GM18907 (cell line): ENCODE measurements around the gene CRY2.

ENCODE experiments used
- ATAC-seq: cut with Tn5 transposase; IDR thresholded peaks from one replicate; pipeline ENCODE4 v1.9.1; 2021; ENCODE audit warnings: mild to moderate bottlenecking, moderate library complexity; ENCODE audit not compliant: unreplicated experiment

Gene CRY2

DNA sequence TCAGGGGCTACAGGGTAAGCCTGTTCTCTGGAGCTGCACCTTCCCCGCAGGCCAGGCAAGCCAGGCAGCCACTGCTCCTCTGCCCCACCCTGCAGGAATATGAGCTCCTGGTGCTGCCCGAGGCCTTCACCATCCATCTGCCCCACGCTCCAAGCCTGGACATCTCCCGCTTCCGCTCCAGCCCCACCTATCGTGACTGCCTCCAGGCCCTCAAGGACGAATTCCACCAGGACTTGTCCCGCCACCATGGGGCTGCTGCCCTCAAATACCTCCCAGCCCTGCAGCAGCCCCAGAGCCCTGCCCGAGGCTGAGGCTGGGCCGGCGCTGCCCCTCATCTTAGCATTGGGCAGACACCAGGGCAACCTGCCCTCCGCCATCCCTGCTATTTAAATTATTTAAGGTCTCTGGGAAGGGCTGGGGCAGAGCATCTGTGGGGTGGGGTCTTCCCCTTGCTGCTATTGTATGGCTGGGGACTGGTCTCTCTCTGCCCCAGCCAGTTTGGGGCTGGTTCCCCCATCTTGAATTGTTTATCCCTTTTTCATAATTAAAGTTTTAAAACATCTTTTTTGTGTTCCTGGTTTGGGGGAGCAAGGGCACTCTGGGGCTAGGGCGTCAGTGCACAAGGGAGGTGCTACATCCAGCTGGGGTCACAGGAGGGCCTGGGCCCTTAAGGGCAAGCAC, 81.4 kb downstream of the CRY2 start:
- ATAC-seq: no peak

DNA sequence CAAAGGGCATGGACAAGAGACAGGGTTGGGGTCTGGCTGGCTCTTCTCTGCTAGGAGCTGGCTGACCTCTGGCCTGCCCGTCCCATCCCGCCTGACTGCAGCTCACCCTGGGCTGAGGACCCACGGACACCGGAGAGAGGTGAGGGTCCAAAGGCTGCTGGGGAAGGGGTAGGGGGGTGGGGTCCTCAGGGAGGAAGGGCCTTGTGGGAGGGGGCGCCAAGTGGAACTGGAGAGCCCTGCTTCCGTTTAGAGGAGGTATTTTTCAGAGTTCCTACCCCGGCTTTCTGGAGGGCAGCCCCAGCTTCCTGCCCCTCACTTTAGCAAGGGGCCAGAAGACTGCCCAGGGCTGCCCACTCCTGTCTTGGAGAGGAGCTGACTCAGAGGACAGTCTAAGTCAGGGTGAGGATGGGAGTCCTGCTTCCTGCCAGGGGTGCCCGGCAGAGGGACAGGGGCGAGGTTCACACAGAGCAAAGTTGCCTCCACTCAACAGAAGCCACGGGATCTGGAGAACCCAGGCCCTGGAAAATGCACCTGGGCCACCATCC, 82.3 kb downstream of the CRY2 start:
- ATAC-seq: no peak

DNA sequence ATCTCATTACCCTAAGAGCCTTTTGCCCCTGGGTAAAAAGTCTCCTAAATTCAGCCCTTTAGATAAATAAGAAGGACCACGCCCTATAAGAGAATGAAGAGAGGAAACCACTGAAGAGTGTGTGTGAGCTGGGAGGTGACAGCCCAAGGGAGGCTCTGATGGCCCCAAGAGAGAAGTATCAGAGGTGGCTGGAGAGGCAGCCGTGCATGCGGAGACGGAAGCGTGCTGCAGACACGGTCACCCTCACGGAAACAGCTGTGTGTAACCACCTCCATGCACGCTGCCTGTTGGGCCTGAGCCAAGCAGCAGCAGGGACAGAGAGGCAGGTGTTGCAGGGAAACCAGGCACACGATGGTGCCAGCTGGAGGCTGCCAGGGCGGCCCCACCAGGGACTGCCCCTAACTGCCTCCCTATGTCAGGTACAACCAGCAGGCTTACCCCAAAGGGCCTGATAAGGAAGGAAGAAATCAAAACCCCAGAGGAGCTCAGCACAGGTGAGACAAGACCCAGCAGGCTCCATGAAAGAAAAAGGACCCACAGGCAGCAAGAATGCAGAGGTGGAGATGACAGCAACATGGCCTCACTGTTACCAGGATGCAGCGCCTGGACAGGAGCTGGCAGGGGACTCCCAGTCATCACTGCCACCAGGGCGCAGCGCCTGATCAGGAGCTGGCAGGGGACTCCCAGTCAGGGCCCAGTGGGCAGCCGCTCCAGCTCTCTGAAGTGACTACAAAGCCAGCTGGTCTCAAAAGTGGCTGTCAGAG, 82.9 kb downstream of the CRY2 start:
- peak; percentile 90 for ATAC-seq

DNA sequence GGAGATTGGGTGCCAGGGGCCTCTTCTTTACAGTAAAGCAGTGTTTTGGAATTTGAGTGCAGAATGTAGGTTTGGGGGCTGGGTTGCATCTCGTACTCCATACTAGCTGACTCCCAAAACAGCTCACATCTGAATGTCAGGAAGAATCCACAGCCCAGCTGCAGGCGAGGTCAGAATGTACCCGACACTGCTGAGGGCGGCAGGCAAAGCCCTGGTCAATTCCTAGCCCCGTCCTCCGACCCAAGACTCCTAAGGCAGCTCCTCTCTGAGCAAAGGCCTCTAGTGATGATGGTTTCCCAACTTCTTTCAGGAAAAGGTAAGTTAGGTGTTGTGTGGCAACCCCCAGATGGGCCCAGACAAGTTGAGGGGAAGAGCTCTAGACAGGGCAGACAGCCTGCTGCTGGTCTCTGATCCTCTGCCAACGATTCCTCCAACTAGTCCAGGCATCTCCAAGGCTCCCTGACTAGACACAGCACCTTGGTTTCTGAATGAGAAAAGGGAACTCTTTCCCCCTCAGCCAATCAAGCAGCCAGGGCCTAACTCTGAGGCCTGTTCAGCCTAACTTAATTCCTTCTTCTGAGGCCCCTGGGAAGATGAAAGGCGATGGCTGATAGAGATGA, 83.8 kb downstream of the CRY2 start:
- ATAC-seq: no peak

DNA sequence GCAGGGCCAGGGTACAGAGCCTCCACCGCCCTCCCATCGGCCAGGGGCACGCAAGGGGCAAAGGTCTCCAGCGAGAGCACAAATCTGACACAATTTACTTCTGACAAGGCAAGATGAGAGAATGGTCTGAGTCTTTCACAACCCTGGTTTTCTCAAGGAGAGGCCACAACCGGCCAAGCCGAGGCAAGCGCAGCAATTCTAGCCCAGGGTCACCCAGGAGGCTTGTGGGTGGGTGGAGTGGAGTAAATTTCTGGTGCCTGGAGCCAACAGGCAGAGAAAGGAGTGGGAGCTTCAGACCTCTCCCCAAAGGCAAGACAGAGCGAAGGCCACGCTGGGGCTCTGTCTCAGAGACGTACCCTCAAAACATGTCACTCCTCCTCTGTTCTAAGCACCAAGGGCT, 84.5 kb downstream of the CRY2 start:
- no peak for ATAC-seq

DNA sequence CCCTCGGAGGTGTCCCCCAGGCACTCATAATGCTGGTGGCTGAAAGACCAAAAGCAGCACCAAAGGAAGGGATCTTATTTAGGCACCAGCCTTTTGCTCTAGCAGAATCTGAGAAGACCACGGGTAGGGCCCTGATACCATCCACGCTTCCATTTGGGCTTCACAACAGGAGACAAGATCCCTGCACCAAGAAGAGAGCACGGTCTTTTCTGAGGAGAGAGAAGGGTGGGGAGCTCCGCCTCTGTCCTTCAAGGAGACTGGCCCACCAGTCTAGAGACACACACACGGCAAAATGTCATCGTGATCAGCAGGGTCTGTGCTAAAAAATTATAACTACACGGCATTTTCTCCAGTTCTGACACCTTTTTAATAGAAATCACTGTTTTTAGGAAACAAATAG, 84.9 kb downstream of the CRY2 start:
- no peak for ATAC-seq
